Skin epidermis (tissue), 12 donors: ENCODE data around the gene NUP62.
A peak's percentile ranks its signal among the peaks of the same experiment; 100 is the strongest.

Experiments
- H3K27ac ChIP-seq, 21 experiments: fragments of 200-600 bp; sonication (generic) in 11 of 21; one replicate each; pipeline ENCODE4 v1.5.0; 2020; ENCODE audit warnings: mild to moderate bottlenecking in 3 of 21, inconsistent platforms in 2 of 21, moderate library complexity in 2 of 21
- H3K4me3 ChIP-seq, 7 experiments: fragments of 200-600 bp; sonication (generic) in 2 of 7; one replicate each; pipeline ENCODE4 v1.5.0; 2020; ENCODE audit warnings: inconsistent platforms in 2 of 7, mild to moderate bottlenecking in 2 of 7, moderate library complexity in 1 of 7

The NUP62 gene

GRCh38 chr19:49887665-49888509 lies 41.4 kb downstream of the NUP62 start:
- H3K27ac ChIP-seq = peak overlapping the region in 1 of 21 experiments; percentile 6

GRCh38 chr19:49887037-49887664 lies 42.2 kb downstream of the NUP62 start:
- peak overlapping the region in 1 of 21 experiments; percentile 6 for H3K27ac ChIP-seq
- H3K4me3 ChIP-seq = no peak overlapping the region

More at GRCh38 chr19:49887665-49888509, 41.4 kb downstream of the NUP62 start:
- no peak overlapping the region for H3K4me3 ChIP-seq

GRCh38 chr19:49884760-49885159 lies 44.5 kb downstream of the NUP62 start:
- H3K4me3 ChIP-seq = no peak overlapping the region
- no peak overlapping the region for H3K27ac ChIP-seq

GRCh38 chr19:49884109-49884508 lies 45.2 kb downstream of the NUP62 start:
- H3K4me3 ChIP-seq = no peak overlapping the region
- no peak overlapping the region for H3K27ac ChIP-seq

- Histone ChIP-seq H3K27ac (no peak overlapping the region), H3K4me3 (no peak overlapping the region)
Observed at GRCh38 chr19:49883094-49883493, 46.2 kb downstream of the NUP62 start.

GRCh38 chr19:49882643-49883042 lies 46.7 kb downstream of the NUP62 start:
- H3K27ac ChIP-seq = no peak overlapping the region
- no peak overlapping the region for H3K4me3 ChIP-seq

GRCh38 chr19:49881672-49882394 lies 47.5 kb downstream of the NUP62 start:
- H3K27ac ChIP-seq = no peak overlapping the region

GRCh38 chr19:49881186-49881585 lies 48.1 kb downstream of the NUP62 start:
- H3K27ac ChIP-seq = no peak overlapping the region
- no peak overlapping the region for H3K4me3 ChIP-seq

More at GRCh38 chr19:49881672-49882394, 47.5 kb downstream of the NUP62 start:
- no peak overlapping the region for H3K4me3 ChIP-seq

- no peak overlapping the region for H3K4me3 ChIP-seq
- H3K27ac ChIP-seq = no peak overlapping the region
Observed at GRCh38 chr19:49880162-49880869, 49.0 kb downstream of the NUP62 start.

- peak overlapping the region in 2 of 21 experiments; percentile 100 for H3K27ac ChIP-seq
- no peak overlapping the region for H3K4me3 ChIP-seq
Observed at GRCh38 chr19:49879243-49879963, 49.9 kb downstream of the NUP62 start.

- Histone ChIP-seq H3K4me3 (peak overlapping the region in 2 of 7 experiments; percentile 78 to 98), H3K27ac (peak overlapping the region in 16 of 21 experiments; percentile 92 to 100 (median 100))
Observed at GRCh38 chr19:49878744-49879070, 50.6 kb downstream of the NUP62 start.

GRCh38 chr19:49877879-49878743 lies 51.2 kb downstream of the NUP62 start:
- H3K4me3 ChIP-seq = peak overlapping the region; percentile 42 to 98 (median 79)
- H3K27ac ChIP-seq = peak overlapping the region; percentile 48 to 100 (median 100)

GRCh38 chr19:49877020-49877878 lies 52.1 kb downstream of the NUP62 start, which contains the start of the genes AKT1S1 and TBC1D17:
Gene AKT1S1 (minus strand): TSS chr19:49877355. CDS start chr19:49873295, 4,060 bp downstream.
Gene TBC1D17 (plus strand): TSS chr19:49877702. CDS start chr19:49877724, 22 bp downstream.
- peak within 1 kb of the TSS; percentile 94 to 100 (median 100) for H3K27ac ChIP-seq
- H3K4me3 ChIP-seq = peak within 1 kb of the TSS; percentile 78 to 98 (median 89)

GRCh38 chr19:49876422-49877019 lies 52.8 kb downstream of the NUP62 start:
- Histone ChIP-seq H3K27ac (peak overlapping the region; percentile 94 to 100 (median 100)), H3K4me3 (peak overlapping the region; percentile 78 to 98 (median 89))

- Histone ChIP-seq H3K27ac (peak overlapping the region; percentile 94 to 100 (median 100)), H3K4me3 (peak overlapping the region; percentile 78 to 98 (median 89))
Observed at GRCh38 chr19:49875857-49876421, 53.4 kb downstream of the NUP62 start.

- Histone ChIP-seq H3K4me3 (peak overlapping the region in 6 of 7 experiments; percentile 78 to 98 (median 92)), H3K27ac (peak overlapping the region in 19 of 21 experiments; percentile 98 to 100 (median 100))
Observed at GRCh38 chr19:49875177-49875576, 54.1 kb downstream of the NUP62 start.
